Caco-2 (cell line): ENCODE data around the gene PTDSS2. TPM values are rescaled to one million over a fixed set of nuclear protein-coding genes. Genes with fewer than 3 reads are reported as not detected.

ENCODE experiments used
- BruUV-seq: library from RNA; stranded (reverse); fragments of 400-500 nt; replicated peaks from 2 replicates; lab custom pipeline; 2021; lab: Mats Ljungman, UMichigan
- CTCF ChIA-PET: fragments of 300-600 bp; sonication (Branson Sonifier 250); formaldehyde crosslinking; loops from one replicate; lab custom pipeline; 2022; ENCODE audit warnings: antibody characterized with exemption; lab: Charles Lee
- POLR2A ChIA-PET: fragments of 300-600 bp; sonication (Branson Sonifier 250); formaldehyde crosslinking; loops from one replicate; lab custom pipeline; 2022; ENCODE audit warnings: antibody characterized with exemption; lab: Charles Lee
- DNase-seq, 2 experiments: peaks; one replicate each; pipeline versions ENCODE4 v3.0.0 to v3.0.0-alpha.2; 2020 to 2022
- H3K27me3 ChIP-seq: replicated peaks from 2 replicates; pipeline ENCODE4 v1.6.0; 2011; ENCODE audit warnings: low read length; ENCODE audit not compliant: control insufficient read depth, insufficient read depth
- H3K36me3 ChIP-seq: 2 replicates; pipeline ENCODE4 v1.5.1; 2011; ENCODE audit warnings: low read length; ENCODE audit not compliant: control insufficient read depth, insufficient read depth
- H3K4me1 ChIP-seq: fragments of 250-450 bp; sonication (Bioruptor Pico); 2 replicates; pipeline ENCODE4 v1.5.1; 2020; ENCODE audit warnings: mild to moderate bottlenecking
- H3K4me3 ChIP-seq: 2 replicates; pipeline ENCODE4 v1.5.1; 2011; ENCODE audit warnings: low read depth, mild to moderate bottlenecking, control low read depth, low read length
- H3K9me3 ChIP-seq: fragments of 250-450 bp; sonication (Bioruptor Pico); 2 replicates; pipeline ENCODE4 v1.5.1; 2020; ENCODE audit warnings: mild to moderate bottlenecking, moderate library complexity
- H3K27ac Mint-ChIP-seq: one replicate; pipeline ENCODE4 v1.8.0; 2022; ENCODE audit warnings: mixed read lengths; ENCODE audit not compliant: unreplicated experiment
- H3K27me3 Mint-ChIP-seq: one replicate; pipeline ENCODE4 v1.8.0; 2022; ENCODE audit warnings: mixed read lengths; ENCODE audit not compliant: insufficient read depth, unreplicated experiment
- H3K36me3 Mint-ChIP-seq: one replicate; pipeline ENCODE4 v1.8.0; 2022; ENCODE audit warnings: mild to moderate bottlenecking, mixed read lengths; ENCODE audit not compliant: insufficient read depth, unreplicated experiment
- H3K4me1 Mint-ChIP-seq: one replicate; pipeline ENCODE4 v1.8.0; 2022; ENCODE audit warnings: low read depth, mixed read lengths; ENCODE audit not compliant: unreplicated experiment
- H3K4me3 Mint-ChIP-seq: one replicate; pipeline ENCODE4 v1.8.0; 2022; ENCODE audit warnings: mild to moderate bottlenecking, moderate library complexity, mixed read lengths; ENCODE audit not compliant: unreplicated experiment
- H3K9me3 Mint-ChIP-seq: one replicate; pipeline ENCODE4 v1.8.0; 2022; ENCODE audit warnings: mixed read lengths; ENCODE audit not compliant: unreplicated experiment
- CTCF ChIP-seq, 2 experiments: fragments of 200-600 bp in 1 of 2; IDR thresholded peaks; 1 replicate in 1 of 2; 2 replicates in 1 of 2; pipeline versions ENCODE4 v1.5.1 to v1.8.0; 2011 to 2022; ENCODE audit warnings: antibody characterized with exemption in 1 of 2, control low read depth in 1 of 2, inconsistent platforms in 1 of 2, low read depth in 1 of 2, low read length in 1 of 2, mild to moderate bottlenecking in 1 of 2, moderate library complexity in 1 of 2; ENCODE audit not compliant: insufficient read depth in 1 of 2, severe bottlenecking in 1 of 2, unreplicated experiment in 1 of 2
- intact Hi-C: fragments of 100-400 bp; cut with micrococcal nuclease; formaldehyde crosslinking; loops from one replicate; pipeline ENCODE4 v1.10.0; 2022; ENCODE audit not compliant: unreplicated experiment
- total RNA-seq: library from RNA; stranded (reverse); gene quantifications from 2 replicates; pipeline ENCODE4 v1.2.3, GENCODE V29; 2022

The PTDSS2 gene
- total RNA-seq, 1 experiment from 2014 or later = 44.3 TPM

GRCh38 chr11:528166-528814, 78.2 kb downstream of the PTDSS2 start:
- Histone ChIP-seq H3K9me3 (no peaks in the 10 kb centered on the region), H3K27me3 (no peaks in the 10 kb centered on the region), H3K4me3 (no peak overlapping the region), H3K4me1 (no peaks in the 10 kb centered on the region), H3K36me3 (peaks cover 1% of the 10 kb centered on the region; the same call in 1 of the 2 replicates)
- no peak overlapping the region for H3K27ac Mint-ChIP-seq
- peaks cover 31% of the 10 kb centered on the region for H3K36me3 Mint-ChIP-seq
- no peak for TF ChIP-seq CTCF (IDR thresholded peaks at IDR 0.05; ENCODE audit: insufficient read depth in 1 of 2, low read depth in 1 of 2, low read length in 1 of 2, severe bottlenecking in 1 of 2, unreplicated experiment in 1 of 2)
- no peak overlapping the region for H3K4me3 Mint-ChIP-seq
- no peaks in the 10 kb centered on the region for H3K27me3 Mint-ChIP-seq
- POLR2A ChIA-PET = no interaction called here
- CTCF ChIA-PET = no interaction called here
- H3K9me3 Mint-ChIP-seq = no peaks in the 10 kb centered on the region
- BruUV-seq = no TSS peak
- H3K4me1 Mint-ChIP-seq = no peaks in the 10 kb centered on the region
- no peak for DNase-seq
- intact Hi-C loops = no loop called here

- peaks cover 3% of the 10 kb centered on the region for H3K36me3 ChIP-seq
- H3K36me3 Mint-ChIP-seq = peaks cover 33% of the 10 kb centered on the region
- no TSS peak for BruUV-seq
- CTCF ChIA-PET = no interaction called here
- no peak for DNase-seq
- POLR2A ChIA-PET = no interaction called here
- H3K27me3 Mint-ChIP-seq = no peaks in the 10 kb centered on the region
- no peak overlapping the region for H3K4me3 Mint-ChIP-seq
- no peaks in the 10 kb centered on the region for H3K27me3 ChIP-seq
- H3K4me1 Mint-ChIP-seq = no peaks in the 10 kb centered on the region
- TF ChIP-seq CTCF (IDR thresholded peaks at IDR 0.05; ENCODE audit: insufficient read depth in 1 of 2, low read depth in 1 of 2, low read length in 1 of 2, severe bottlenecking in 1 of 2, unreplicated experiment in 1 of 2) = no peak
- H3K4me3 ChIP-seq = no peak overlapping the region
- intact Hi-C loops = no loop called here
- H3K9me3 ChIP-seq = no peaks in the 10 kb centered on the region
- H3K4me1 ChIP-seq = no peaks in the 10 kb centered on the region
- no peak overlapping the region for H3K27ac Mint-ChIP-seq
- no peaks in the 10 kb centered on the region for H3K9me3 Mint-ChIP-seq
Measured at GRCh38 chr11:528815-529727, 79.0 kb downstream of the PTDSS2 start.

GRCh38 chr11:529728-530411, 79.8 kb downstream of the PTDSS2 start:
- DNase-seq = no peak
- Mint-ChIP-seq H3K36me3 (peaks cover 39% of the 10 kb centered on the region), H3K4me1 (no peaks in the 10 kb centered on the region), H3K27ac (no peak overlapping the region), H3K9me3 (no peaks in the 10 kb centered on the region), H3K27me3 (no peaks in the 10 kb centered on the region), H3K4me3 (no peak overlapping the region)
- no peaks in the 10 kb centered on the region for H3K4me1 ChIP-seq
- CTCF ChIA-PET = no interaction called here
- POLR2A ChIA-PET = interaction anchor here (0.6 kb wide), 1 partner anchor 13 kb away, joined by 4 read pairs; no protein-coding TSS in a partner anchor
- no peak overlapping the region for H3K4me3 ChIP-seq
- peaks cover 3% of the 10 kb centered on the region for H3K36me3 ChIP-seq
- intact Hi-C loops = no loop called here
- TF ChIP-seq CTCF (IDR thresholded peaks at IDR 0.05; ENCODE audit: insufficient read depth in 1 of 2, low read depth in 1 of 2, low read length in 1 of 2, severe bottlenecking in 1 of 2, unreplicated experiment in 1 of 2) = no peak
- BruUV-seq = no TSS peak
- H3K27me3 ChIP-seq = no peaks in the 10 kb centered on the region
- no peaks in the 10 kb centered on the region for H3K9me3 ChIP-seq
